Uterus (tissue), 4 donors: ENCODE data around the gene IL1RAPL2. TPM values are rescaled to one million over a fixed set of nuclear protein-coding genes. Genes with fewer than 3 reads are reported as not detected.

Experiments
- DNase-seq, 2 donors: peaks; one replicate each; pipeline ENCODE4 v3.0.0-alpha.2; 2019 to 2020
- H3K27ac ChIP-seq, 2 donors: fragments of 200-600 bp; sonication (generic); 1 replicate in 1 of 2; 2 replicates in 1 of 2; pipeline ENCODE4 v1.5.1; 2016 to 2018
- H3K27me3 ChIP-seq, 2 donors: fragments of 200-600 bp; sonication (generic); one replicate each; pipeline ENCODE4 v1.5.1; 2018 to 2019; ENCODE audit warnings: control low read depth in 1 of 2
- H3K36me3 ChIP-seq, 2 donors: fragments of 200-600 bp; sonication (generic); one replicate each; pipeline ENCODE4 v1.5.1; 2019; ENCODE audit warnings: control low read depth in 1 of 2
- H3K4me1 ChIP-seq, 2 donors: fragments of 200-600 bp; sonication (generic); one replicate each; pipeline ENCODE4 v1.5.1; 2018 to 2019; ENCODE audit warnings: control low read depth in 1 of 2
- H3K4me3 ChIP-seq, 2 donors: fragments of 200-600 bp; sonication (generic); 1 replicate in 1 of 2; 2 replicates in 1 of 2; pipeline ENCODE4 v1.5.1; 2018 to 2019; ENCODE audit warnings: mild to moderate bottlenecking in 1 of 2
- H3K9me3 ChIP-seq, 2 donors: fragments of 200-600 bp; sonication (generic); one replicate each; pipeline ENCODE4 v1.5.1; 2019; ENCODE audit warnings: control low read depth in 1 of 2
- POLR2A ChIP-seq, 2 donors: fragments of 450-650 bp; IDR thresholded peaks; one replicate each; pipeline ENCODE4 v1.6.1; 2016; ENCODE audit warnings: antibody characterized with exemption in 2 of 2, mild to moderate bottlenecking in 1 of 2, moderate library complexity in 1 of 2
- intact Hi-C: fragments of 100-400 bp; cut with DNase I; formaldehyde crosslinking; loops from one replicate; pipeline ENCODE4 v1.15.1; 2023; ENCODE audit warnings: low total_unique reads
- total RNA-seq, 4 donors: library from RNA; depleted of rRNA in 3 of 4; stranded (reverse); fragments of >200 nt in 3 of 4; gene quantifications; one replicate each; pipeline versions ENCODE4 v1.1.0 to v1.2.4, GENCODE V29; 2014 to 2023
- TF ChIP-seq, protein P1 (sequence below), 4 experiments: fragments of 200-600 bp in 2 of 4; fragments of 450-650 bp in 2 of 4; sonication (generic) in 2 of 4; IDR thresholded peaks; one replicate each; pipeline ENCODE4 v1.5.1; 2016 to 2019; ENCODE audit warnings: antibody characterized with exemption in 4 of 4, mild to moderate bottlenecking in 2 of 4, moderate library complexity in 1 of 4
- donor health status: DM: yes; HTN: yes; CAD: no.

Gene IL1RAPL2
- total RNA-seq, 4 donors from 2014 or later = 2.1 TPM; not detected in 3

- Histone ChIP-seq H3K9me3 (no peaks in the 10 kb centered on the region), H3K36me3 (no peaks in the 10 kb centered on the region), H3K4me1 (no peaks in the 10 kb centered on the region), H3K4me3 (no peak overlapping the region), H3K27me3 (no peaks in the 10 kb centered on the region), H3K27ac (no peak overlapping the region)
- intact Hi-C loops = no loop called here
- TF ChIP-seq, protein P1, sequence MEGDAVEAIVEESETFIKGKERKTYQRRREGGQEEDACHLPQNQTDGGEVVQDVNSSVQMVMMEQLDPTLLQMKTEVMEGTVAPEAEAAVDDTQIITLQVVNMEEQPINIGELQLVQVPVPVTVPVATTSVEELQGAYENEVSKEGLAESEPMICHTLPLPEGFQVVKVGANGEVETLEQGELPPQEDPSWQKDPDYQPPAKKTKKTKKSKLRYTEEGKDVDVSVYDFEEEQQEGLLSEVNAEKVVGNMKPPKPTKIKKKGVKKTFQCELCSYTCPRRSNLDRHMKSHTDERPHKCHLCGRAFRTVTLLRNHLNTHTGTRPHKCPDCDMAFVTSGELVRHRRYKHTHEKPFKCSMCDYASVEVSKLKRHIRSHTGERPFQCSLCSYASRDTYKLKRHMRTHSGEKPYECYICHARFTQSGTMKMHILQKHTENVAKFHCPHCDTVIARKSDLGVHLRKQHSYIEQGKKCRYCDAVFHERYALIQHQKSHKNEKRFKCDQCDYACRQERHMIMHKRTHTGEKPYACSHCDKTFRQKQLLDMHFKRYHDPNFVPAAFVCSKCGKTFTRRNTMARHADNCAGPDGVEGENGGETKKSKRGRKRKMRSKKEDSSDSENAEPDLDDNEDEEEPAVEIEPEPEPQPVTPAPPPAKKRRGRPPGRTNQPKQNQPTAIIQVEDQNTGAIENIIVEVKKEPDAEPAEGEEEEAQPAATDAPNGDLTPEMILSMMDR (IDR thresholded peaks at IDR 0.05) = no peak
- no peak for TF ChIP-seq POLR2A (IDR thresholded peaks at IDR 0.05)
- DNase-seq = no peak
Measured at GRCh38 chrX:105502336-105502735, 936.3 kb downstream of the IL1RAPL2 start.

- Histone ChIP-seq H3K27ac (no peak overlapping the region), H3K27me3 (peaks cover 0 to 3% of the 10 kb centered on the region in 2 donors), H3K4me3 (no peak overlapping the region), H3K36me3 (no peaks in the 10 kb centered on the region), H3K9me3 (no peaks in the 10 kb centered on the region), H3K4me1 (no peaks in the 10 kb centered on the region)
- TF ChIP-seq, protein P1 (IDR thresholded peaks at IDR 0.05) = no peak
- no peak for TF ChIP-seq POLR2A (IDR thresholded peaks at IDR 0.05)
- DNase-seq = no peak
- intact Hi-C loops = no loop called here
Measured at GRCh38 chrX:105515561-105515960, 949.6 kb downstream of the IL1RAPL2 start.

DNA sequence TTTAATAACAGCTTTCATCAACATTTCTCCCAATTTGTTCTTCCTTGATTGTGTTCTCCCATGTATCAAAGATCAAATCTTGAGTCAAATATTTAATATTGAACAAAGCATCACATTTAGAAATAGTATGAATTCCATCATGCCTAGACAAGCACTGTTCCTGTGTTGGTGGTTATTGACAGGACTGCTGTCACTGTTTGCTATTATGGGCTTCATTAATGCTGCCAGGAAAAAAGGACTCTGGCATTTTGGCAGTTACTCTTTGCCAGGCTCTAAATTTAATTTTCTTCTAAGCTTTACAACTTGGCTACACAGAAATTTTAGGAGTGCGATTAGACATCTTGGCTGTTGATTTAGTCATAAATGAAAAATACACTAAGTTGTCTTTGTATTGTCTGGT is 960.4 kb downstream of the IL1RAPL2 start:
- no peak for DNase-seq
- intact Hi-C loops = no loop called here
- H3K27ac ChIP-seq = no peak overlapping the region
- no peak overlapping the region for H3K4me3 ChIP-seq
- H3K27me3 ChIP-seq = no peaks in the 10 kb centered on the region
- H3K9me3 ChIP-seq = no peaks in the 10 kb centered on the region
- no peaks in the 10 kb centered on the region for H3K4me1 ChIP-seq
- TF ChIP-seq, protein P1 (IDR thresholded peaks at IDR 0.05) = no peak
- TF ChIP-seq POLR2A (IDR thresholded peaks at IDR 0.05) = no peak
- no peaks in the 10 kb centered on the region for H3K36me3 ChIP-seq

GRCh38 chrX:105527759-105528158 is 961.8 kb downstream of the IL1RAPL2 start:
- no peak for TF ChIP-seq POLR2A (IDR thresholded peaks at IDR 0.05)
- TF ChIP-seq, protein P1 (IDR thresholded peaks at IDR 0.05) = no peak
- Histone ChIP-seq H3K27ac (no peak overlapping the region), H3K36me3 (no peaks in the 10 kb centered on the region), H3K4me1 (no peaks in the 10 kb centered on the region), H3K27me3 (peaks cover 0 to 5% of the 10 kb centered on the region in 2 donors), H3K9me3 (no peaks in the 10 kb centered on the region), H3K4me3 (no peak overlapping the region)
- intact Hi-C loops = no loop called here
- no peak for DNase-seq

- Histone ChIP-seq H3K36me3 (no peaks in the 10 kb centered on the region), H3K9me3 (no peaks in the 10 kb centered on the region), H3K4me3 (no peak overlapping the region), H3K27me3 (peaks cover 0 to 5% of the 10 kb centered on the region in 2 donors), H3K4me1 (no peaks in the 10 kb centered on the region), H3K27ac (no peak overlapping the region)
- intact Hi-C loops = no loop called here
- TF ChIP-seq POLR2A (IDR thresholded peaks at IDR 0.05) = no peak
- TF ChIP-seq, protein P1 (IDR thresholded peaks at IDR 0.05) = no peak
- DNase-seq = no peak
Measured at GRCh38 chrX:105533951-105534350, 968.0 kb downstream of the IL1RAPL2 start.
